Fibroblast of upper back skin (primary cell): ENCODE measurements around the gene SLC26A9.
A peak's percentile ranks its signal among the peaks of the same experiment; 100 is the strongest.

Experiments used
- DNase-seq: peaks from one replicate; pipeline ENCODE4 v3.0.0-alpha.2; 2013

SLC26A9 gene, protein sequence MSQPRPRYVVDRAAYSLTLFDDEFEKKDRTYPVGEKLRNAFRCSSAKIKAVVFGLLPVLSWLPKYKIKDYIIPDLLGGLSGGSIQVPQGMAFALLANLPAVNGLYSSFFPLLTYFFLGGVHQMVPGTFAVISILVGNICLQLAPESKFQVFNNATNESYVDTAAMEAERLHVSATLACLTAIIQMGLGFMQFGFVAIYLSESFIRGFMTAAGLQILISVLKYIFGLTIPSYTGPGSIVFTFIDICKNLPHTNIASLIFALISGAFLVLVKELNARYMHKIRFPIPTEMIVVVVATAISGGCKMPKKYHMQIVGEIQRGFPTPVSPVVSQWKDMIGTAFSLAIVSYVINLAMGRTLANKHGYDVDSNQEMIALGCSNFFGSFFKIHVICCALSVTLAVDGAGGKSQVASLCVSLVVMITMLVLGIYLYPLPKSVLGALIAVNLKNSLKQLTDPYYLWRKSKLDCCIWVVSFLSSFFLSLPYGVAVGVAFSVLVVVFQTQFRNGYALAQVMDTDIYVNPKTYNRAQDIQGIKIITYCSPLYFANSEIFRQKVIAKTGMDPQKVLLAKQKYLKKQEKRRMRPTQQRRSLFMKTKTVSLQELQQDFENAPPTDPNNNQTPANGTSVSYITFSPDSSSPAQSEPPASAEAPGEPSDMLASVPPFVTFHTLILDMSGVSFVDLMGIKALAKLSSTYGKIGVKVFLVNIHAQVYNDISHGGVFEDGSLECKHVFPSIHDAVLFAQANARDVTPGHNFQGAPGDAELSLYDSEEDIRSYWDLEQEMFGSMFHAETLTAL

DNA sequence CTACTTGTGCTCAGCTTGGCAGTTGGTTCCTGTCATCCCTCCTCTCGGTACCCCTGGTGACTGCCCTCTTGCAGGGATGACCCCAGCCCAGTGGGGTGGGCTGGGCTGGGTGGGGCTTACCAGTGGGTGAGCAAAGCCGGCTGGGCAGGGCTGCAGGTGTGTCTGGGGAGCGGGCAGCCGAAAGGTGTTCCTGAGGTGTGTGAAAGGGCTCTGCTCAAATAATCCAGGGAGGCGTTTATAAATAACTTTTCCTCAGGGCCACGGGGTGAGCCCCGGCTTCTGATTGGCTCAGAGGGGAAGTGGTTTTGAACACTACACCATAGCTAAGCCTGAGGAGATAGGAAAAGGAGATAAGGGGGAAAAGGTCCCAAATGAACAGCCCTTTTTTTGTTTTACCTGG is at the start of gene SLC26A9:
SLC26A9 (minus strand) TSS at position 212 of the 400 bp plus-strand sequence. CDS start 7,636 bp downstream, outside the sequence.
- no peak for DNase-seq

DNA sequence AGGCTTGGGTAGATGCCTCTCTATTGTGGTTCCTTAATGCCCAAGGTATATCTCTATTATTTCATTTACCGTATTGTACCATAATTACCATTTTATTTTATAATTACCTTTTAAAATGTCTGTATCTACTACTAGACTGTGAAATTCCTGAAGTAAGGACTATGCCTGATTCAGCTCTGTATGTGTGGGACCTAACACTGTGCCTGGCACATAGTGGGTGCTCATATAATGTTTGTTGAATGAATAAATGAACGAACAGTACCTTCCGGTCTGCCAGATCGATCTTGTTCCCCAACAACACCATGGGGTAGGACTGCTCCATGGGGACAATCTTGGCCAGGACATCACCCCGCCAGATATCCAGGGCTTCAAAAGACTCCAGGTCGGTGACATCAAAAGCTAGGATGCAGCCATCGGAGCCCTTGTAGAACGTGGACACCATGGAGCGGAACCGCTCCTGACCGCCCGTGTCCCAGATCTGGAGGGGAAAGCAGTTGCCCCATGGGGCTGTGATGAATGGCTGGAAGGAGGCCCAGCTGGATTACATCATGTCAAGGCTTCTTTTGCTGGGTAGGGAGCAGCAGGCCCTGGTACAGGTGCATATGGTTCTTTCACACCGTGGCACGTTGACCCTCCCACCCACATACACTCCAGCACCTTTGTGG is 49.1 kb upstream of the SLC26A9 start:
- DNase-seq, result no peak

DNA sequence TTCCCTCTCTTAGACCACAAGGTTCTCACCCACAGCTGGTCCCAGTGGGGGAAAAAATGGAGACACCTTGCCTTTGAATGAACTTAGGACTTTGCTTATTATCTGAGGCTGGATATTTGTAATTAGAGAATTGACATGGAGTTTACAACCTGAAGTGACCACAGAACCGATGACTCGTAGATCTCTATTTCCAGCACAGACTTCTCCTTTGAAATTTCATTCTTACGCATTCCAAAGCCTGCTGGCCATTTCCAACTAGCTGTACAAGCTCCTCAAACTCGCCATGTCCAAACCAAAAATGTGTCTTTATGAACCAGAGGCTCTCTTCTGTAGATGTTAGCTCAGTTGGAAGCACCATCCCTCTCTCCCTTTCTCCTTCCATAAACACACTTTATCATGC is 48.0 kb upstream of the SLC26A9 start:
- DNase-seq, result peak; percentile 64

DNA sequence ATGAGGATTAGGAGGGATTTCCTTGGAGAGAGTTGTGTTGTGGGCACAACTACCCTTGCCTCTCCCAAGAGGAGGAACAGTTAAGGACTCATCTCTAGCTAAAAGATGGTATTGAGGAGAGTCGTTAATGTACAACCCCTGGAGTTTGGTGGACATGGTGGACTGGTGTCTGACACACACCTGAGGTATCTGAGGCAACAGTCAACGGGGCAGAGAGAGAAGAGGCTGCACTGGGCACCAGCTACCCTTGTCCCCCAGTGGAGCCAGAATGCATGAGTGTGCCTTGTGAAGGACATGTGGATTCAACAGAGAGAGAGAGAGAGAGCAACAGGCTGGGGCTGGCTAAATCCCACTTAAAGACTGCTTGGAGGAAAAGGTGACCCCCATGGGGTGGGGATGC is 47.0 kb upstream of the SLC26A9 start:
- DNase-seq, result no peak

DNA sequence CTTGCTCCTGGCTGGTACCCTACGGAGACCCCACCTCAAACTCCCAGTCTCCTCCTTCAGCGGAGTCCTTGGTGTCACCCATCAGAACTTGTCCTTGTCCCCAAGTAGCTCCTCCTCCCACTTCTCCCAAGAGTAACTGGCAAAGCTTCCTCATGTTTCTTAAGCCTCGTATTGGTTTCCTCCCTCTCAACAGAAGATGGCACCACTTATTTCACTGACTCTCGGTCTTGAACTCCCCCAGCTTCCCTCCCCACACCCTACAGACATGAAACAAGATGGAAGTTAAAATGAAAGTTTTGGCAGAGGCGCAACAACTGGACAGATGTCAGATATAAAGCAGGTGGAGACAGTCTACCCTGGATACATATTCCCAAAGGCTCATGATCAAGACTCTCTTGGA is 46.5 kb upstream of the SLC26A9 start:
- DNase-seq, result no peak

DNA sequence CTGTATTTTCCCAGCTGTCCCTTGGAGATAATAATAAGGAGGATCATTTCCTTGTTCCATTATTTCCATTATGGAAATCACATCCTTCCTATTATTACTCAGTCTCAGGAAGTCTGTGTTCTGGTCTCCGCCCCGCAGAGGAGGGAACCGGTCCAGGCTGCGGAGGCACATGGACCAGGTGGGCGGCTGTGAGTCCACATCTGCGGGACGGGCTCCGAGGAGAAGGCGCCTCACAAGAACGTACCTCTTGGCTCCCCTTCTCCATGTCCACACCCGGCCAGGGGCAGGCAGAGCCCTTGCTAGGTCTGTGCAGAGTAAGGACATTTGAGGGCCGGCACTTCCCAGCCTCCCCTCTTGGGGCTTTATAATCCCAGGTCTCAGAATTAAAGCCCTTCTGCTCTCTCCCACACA is 45.3 kb upstream of the SLC26A9 start:
- no peak for DNase-seq

DNA sequence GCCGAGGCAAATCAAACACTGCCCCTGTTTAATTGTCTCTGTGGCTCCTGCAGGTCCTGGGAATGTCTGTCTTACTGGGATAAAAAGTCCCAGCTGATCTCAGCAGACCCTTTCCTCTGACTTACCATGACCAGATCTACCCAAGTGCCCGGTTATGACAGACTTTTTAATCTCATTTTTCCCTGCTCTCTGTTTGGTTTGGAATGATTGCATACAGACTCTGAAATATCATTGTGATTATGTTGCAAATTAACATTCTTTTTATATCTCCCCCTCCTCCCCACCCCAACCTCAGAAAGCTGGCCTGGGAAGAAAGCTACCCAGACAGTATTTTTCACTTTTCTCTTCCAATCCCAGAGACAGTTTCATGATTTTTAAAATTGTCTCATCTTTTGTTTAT is 43.6 kb upstream of the SLC26A9 start:
- DNase-seq, result no peak

DNA sequence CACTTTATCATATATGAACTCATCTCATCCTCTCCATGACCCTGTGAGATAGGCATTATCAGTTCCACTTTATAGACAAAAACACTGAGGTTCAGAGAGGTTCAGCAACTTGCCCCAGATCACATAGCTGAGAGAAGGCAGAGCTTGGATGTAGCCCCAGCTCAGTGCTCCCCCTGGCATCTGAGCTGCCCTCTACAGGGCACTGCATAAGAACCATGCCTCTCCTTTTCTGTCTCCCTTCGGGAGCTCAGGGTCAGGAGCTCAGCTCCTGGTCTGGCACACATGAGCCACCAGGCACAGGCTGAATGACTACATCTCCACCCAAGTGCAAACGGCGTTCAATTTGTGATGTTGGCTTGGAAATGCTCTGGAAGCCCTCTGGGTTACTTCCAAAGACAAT is 43.0 kb upstream of the SLC26A9 start:
- no peak for DNase-seq

DNA sequence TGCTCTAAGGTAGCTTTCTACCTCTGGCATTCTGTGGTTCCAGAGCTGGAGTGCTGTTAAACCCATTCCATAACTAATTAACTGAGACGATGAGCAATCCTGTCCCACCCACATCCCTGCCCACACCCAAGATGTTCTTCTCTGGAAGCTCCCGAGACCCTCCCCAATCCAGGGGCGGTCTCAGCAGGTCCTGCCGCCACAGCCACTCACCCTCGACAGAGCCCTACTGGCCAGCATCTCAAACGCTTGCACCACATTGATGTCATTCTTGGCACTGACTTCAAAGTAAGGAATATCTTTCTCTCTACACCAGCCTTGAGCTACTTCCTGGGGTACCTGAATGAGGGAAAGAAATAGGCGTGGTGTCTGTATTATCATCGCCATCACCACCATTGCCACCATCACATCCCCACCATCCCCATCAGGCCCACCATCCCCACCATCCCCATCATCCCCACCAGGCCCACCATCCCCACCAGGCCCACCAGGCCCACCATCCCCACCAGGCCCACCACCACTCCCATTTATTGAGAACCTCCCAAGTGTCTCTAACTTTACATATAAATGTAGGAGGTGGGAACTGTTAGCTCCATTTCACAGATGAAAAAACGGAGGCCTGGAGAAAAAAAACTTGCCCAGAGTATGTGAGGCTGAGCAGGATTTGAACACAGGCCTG is 42.2 kb upstream of the SLC26A9 start:
- no peak for DNase-seq

DNA sequence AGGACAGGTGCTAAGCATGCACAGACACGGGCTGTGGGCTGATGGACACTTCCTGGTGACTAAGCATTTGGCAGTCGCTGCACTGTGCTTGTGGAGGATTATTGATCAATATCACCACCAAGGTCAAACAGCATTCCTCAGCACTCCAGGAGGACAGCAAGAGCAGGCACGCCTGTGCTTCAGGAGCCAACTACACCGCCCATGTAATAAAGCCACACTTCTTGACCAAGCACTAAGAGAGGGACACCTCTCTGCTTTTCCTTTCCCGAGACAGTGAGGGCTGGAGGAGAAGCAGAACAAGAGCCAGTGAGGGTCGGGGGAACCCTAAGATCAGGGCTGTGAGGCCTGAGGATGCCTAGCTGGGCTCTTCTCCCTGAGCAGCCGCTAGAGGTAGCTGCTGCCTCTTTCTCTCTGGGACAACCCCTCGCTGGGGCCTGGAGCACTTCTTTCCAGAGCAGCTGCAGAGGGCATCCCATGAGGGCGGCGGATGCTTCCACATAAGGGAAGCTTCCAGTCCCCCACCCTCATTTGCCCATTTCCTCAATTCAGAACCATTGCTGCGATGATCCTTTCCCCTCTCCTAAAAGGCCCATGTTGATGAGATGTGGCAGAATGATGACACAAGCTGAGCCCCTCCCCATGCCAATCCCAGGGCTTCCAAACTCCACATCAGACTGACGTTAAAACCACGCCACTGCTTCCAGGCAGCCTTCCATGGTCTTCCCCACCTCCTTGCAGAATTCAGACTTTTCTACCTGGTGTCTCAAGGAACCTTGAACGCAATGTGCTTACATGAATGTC is 40.9 kb upstream of the SLC26A9 start:
- peak; percentile 67 for DNase-seq

DNA sequence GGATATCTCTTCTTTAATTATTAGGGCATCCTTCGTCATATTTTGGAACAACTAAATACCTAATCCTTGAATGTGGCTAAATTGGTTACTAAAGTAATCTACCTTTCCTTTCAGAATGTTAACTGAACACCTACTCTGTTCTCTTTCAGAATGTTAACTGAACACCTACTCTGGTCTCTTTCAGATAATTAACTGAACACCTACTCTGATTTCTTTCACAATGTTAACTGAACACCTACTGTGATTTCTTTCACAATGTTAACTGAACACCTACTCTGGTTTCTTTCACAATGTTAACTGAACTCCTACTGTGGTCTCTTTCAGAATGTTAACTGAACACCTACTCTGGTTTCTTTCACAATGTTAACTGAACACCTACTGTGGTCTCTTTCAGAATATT is 38.0 kb upstream of the SLC26A9 start:
- DNase-seq, result no peak

DNA sequence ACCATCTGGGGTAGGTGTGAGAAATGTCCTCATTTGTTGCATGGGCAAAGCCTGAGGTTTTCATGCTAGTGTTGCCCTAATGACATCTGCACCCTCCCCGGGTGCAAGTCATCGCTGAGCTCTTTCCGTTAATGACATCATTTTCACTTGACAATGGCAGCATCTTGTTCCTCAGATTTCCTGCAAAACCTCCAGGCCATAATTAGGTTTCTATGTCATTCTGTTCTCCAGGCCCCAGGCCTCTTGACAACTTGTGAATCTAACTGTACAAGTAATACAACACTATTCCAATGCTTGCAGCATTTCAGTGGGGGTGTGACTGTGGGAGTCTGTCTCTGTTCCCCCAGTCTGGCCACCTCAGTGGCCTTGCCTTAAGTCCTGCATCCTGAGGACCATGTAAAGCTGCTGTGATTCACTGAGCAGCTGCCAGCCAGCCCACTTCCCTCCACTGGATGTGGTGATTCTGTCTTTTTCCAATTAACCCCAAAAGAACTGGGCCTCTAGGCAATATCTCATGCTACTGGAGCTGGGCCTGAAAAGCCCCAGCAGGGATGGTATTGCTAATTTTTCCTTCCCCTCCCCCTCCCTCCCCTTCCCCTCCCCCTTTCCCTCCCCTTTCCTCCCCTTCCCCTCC is 37.1 kb upstream of the SLC26A9 start:
- DNase-seq, result no peak

DNA sequence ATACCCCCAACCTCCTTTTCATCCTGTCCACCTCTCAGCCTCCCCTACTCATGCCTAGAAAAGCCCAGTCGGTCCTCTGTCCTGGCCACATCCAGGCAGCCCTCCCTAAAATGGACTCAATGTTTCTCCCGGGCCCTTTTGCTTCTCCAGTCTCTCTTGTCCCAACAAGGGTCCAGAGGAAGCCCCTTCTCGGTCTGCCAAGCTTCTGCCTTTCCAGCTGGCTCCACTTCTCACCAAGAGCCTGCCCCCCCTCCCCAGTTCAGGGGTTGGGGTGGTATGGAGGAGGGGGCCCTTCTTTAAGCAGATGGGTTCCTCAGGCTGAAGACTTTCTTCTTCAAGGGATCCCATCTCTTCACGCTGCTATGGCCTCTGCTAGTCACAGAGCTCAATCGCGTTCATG is 36.0 kb upstream of the SLC26A9 start:
- no peak for DNase-seq

DNA sequence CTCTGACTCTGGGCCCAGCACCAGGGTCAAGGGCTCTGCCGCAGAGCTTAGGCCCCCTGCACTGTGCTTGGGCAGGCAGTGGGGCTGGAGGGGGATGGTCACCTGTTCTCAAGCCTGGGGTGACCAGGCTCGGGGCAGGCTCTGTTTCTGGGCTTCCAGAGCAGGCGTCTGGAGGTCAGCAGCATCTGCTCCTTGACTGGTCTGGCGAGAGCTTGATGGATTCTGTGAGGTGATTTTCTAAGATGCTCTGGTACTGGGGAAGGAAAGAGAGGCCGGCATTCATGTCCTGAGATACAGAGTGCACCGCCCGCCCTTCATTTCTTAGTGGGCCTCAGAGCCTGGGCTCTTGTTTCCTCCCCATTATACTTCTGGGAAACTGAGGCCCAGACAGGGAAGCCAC is 35.4 kb upstream of the SLC26A9 start:
- DNase-seq, result no peak

DNA sequence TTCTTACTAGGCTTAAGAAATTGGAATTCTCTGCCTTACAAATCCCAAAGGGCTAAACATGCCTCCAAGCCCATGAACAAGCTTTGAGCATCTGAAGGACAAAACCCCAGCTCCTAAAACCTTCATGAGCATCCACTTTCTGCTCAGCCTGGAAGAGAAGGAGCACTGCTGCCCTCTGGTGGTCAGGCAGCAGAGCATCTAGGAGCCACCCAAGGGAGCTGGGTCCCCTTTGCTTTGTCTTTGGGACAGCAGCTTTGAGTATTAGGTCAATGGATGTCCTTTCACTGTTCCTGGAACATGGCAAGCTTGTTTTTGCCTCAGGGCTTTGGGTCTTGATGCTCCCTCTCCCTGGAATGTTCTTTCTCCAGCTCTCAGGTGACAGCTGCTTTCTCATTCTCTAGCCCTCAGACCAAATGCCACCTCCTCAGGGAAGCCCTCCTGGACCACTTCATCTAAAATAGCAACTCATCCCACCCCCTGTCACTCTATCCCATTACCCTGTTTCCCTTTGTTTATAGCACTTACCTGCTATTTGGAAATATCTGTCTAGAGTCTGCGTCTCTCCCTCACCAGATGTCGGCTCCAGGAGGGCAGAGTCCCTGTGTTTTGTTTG is 34.3 kb upstream of the SLC26A9 start:
- DNase-seq, result peak; percentile 87

DNA sequence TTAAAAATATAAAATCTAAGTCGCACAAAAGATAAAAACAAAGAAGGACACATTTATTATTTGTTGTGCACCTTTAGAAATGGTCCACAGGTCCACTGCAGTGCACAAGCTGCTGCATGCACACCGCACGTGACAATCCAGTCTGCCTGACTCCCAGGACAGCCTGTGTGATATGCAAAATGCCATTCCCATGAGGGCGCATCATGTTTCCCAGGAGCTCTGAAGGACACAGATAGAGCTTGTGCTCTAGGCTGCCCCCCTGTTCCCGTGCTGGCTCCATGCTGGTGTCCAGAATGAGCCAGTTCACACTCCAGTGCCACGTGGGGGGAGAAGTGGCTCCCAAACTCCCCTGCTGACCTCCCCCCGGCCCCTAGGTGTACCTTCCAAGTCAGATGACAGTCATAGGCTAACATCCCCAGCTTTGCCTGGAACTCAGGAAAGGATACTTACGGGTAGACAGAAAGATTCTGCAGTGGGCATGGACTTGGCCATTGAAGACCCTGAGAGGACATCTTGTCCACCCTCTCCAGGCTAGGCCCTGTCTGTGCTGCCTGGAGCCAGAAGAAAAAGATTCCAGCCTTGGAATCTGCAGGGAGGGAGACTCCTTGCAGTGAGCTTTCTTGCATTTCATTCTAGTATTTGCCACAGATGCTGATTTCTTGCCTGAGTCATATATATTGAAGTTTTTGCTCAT is 33.6 kb upstream of the SLC26A9 start:
- peak; percentile 61 for DNase-seq

DNA sequence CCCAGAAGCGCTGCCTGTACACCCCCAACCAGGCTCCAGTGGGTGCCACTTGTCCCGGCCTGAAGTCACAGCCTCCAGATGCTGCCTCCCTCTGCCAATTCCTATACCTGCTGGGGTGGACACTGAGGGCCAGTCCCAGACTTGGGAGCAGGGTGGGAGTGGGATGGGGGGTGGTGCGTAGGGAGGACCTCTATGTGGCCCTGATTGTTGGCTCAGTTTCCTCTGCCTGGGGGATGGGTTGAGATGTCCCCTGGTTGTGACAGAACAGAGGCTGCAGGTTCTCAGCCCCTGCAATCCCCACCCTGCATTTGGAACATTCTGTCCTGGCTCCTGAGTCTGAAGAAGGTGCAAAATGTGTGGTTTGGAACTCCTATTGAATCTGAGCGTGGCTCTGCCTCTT is 32.8 kb upstream of the SLC26A9 start:
- no peak for DNase-seq

DNA sequence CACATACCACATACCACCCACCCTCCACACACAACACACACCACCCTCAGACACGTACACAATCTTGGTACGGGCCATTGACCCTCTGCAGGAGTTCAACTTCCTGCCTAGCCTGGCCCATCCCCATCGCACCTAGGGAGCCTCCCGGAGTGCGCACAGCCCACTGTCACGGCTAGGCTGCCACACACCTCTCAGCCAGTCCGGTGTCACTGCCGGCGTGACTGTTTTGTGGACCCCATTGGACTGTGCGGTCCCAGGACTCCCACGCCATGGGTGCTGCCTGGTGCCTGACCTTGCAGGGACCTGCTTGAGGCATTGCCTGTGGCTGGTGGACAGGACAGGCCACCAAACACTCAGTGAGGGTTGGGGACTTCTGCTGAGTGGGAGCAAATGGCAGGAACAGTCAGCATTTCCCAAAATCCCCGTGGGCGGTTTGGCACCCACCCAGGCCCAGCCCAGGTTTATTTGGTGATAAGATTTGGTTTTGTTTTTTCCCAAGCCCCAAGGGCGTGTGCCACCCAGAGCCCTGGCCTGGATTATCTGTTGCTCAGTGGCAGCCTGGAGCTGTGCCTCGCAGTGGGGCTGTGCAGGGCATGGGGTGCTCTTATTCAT is 32.2 kb upstream of the SLC26A9 start:
- DNase-seq, result no peak

DNA sequence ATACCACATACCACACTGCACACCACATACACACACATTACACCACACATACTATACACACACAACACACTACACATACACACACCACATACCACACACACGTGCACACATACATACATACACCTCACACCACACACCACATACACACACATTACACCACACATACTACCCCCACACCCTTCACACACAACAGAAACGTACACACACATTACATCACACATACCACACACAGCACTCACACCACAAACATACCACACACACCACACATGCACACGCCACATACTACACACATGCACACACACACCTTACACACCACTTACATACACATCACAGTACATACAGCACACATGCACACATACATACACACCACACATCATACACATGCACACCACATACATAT is 31.5 kb upstream of the SLC26A9 start:
- no peak for DNase-seq
